DMS79 (cell line): ENCODE measurements around the gene SENP1.
A peak's percentile ranks its signal among the peaks of the same experiment; 100 is the strongest.
"Not testable (repeated sequence)": the region's sequence is repeated elsewhere in the genome, so short reads cannot be mapped to it uniquely, and the experiment has no call there.

Source experiments
- DNase-seq: peaks from one replicate; lab custom pipeline; 2025; lab: John Stamatoyannopoulos, UW

Gene SENP1

DNA sequence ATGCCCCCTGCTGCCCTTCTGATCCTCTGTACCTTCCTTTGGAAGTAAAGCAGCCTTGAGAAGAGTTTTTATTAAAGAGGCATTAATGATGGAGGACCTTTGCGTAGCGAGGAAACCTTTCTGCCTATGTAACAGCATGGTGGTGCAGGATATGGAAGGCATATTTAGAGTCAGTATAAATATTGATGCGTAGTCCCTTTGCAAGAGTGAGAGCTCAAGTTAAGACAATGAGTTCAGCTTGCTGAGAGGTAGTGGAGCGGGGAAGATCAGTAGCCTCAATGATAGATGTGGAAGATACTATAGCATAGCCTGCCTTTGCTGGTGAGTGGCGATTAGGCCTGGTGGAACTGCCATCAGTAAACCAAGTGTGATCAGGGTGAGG is 5.4 kb upstream of the SENP1 start:
- DNase-seq, result not testable (repeated sequence)

DNA sequence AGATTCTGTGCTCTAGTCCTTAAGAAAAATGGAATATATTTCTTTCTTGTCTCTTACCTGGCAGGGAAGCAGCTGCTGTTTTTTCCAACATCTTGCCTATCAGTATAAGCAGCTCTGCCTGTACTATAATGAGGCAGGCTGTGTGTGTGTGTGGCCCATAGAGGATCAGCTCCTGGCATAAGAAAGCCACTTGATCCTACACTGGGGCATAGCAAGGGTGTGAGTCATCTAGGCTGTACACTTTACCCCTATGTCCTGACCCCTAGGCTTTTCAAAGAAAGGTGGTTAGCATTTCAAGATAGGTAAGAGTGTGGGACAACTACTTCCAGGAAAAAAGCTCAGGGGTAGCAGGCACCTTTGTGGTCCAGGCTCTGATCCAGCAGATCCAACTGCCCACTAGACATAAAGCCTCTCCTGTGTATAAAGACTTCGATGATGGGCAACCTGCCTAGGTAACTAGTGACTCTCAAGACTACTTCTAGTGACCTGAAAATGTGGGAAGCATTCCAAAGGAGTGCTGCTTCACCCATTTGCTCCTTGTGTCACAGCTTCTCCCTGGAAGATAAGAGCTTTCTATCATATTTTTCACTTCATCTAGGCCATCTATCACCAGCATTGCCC is 4.9 kb upstream of the SENP1 start:
- DNase-seq, result no peak

DNA sequence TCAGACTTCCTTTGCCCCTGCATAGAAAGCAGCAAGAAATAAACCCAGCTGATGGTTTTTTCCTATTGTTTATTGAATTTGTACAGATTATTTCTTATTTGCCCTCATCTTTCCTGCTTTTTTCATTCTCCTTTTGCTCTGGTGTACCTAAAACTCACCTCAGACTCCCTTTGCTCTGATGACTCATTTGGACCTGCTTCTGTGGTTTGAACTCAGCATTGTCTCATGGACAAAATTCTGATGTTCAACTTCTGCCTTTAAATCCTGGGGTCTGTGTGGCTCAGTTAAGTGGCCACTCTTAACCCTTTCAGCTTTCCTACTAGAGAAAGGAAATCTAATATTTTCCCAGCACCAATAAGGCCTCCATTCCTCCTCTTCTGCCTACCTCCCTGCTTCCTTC is 3.5 kb upstream of the SENP1 start:
- DNase-seq, result no peak

DNA sequence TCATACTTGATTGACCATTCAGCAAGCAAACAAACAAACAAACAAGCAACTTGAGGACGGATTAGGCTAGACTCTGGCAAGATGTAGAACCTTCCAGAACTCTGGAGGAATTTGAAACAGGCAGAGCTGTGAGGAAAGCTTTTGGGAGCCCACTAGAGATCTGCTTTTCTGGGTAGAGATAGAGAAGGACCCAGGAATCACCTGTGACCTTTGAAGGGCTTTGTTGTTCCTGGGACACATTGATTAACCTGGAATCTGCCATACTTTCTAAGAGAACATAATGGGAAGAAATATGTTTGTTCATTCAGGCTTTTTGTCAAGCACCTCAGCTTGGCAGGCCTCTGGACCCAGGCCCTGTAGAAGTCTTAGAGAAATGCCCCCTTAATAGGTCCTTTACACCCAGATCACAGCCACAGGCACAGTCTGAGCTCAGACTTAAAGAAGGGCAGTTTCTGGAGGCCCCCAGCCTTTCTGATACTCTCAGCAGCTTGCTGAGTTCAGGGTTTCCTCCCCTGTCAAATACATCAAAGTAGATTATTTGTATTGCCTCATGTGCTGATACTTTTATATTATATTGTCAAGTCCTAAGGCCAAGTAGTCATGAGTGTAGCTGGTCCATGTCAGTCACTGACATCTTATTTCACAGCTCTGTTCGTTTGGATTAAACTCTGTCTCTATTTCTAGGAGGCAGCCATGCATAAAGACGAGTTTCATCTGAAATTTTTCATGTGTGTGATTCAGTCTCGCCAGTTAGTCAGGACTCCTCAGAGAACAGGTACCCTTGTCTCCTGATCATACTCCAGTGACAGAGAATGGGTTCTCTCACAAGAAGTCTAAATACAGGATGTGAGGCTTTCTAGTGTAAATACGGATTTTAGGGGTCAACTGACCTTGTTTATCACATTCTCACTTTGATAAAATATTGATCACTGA is 1.1 kb upstream of the SENP1 start:
- DNase-seq, result no peak

DNA sequence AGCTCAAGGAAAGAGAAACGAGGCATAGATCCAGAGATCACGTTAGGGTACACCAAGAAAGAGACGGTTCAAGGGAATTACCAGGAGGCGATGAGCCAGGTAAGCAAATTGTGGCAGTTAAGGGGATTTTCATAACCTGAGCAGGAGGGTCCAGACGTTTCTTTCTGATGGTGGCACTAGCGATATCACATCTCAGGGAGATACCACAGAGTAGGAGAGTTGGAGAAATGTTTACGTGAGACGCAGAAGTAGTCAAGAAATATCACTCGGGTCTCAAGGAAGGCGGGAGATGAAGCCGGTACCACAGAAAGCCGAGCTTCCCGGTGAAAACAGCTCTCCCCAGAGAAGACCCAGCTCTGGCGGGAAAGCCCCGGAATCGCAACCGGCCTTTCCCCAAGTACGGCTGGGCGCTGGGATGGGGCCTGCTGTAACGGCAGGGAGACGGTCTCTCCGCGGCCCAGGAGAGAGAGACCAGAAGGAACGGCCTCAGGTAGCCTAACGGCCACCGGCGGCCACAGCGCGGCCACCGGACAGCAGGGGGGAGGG is 485 bp downstream of the SENP1 start:
- DNase-seq, result peak; percentile 22

DNA sequence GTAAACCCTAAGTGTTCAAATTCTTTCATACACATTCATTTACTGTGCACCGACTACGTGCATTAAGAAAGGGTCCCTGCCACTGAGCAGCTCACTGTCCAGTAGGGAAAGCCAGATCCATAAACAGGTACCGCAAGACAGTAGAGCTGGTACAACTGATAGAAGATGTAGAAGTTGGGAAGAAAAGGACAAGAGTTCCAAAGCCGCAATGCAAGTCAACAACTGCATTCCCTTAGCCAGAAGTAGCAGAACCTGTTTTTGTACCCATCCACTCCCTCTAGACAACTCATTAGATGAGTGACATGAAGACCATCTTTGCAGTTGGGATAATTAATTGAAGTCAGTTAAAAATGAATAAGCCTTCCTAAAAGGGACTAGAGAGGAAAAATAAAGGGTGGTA is 1.3 kb downstream of the SENP1 start:
- peak; percentile 2 for DNase-seq

DNA sequence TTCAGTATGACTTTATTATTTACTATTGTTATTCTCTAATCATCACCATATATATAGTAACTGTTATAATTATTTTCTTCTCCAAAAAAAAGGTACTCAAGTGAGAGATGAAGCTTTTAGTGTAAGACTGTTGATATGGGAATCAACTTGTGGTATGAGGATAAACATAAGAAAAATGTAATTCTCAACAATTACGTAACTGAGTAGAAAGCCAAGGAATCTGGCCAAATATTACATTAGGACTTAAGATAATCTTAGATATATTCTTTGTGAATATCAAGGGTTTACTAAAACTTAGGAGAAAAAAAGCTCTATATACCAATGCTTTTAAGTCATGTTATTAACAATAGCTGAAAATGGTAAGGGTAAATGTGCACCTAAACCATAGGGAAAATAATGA is 13.3 kb downstream of the SENP1 start:
- DNase-seq, result no peak

DNA sequence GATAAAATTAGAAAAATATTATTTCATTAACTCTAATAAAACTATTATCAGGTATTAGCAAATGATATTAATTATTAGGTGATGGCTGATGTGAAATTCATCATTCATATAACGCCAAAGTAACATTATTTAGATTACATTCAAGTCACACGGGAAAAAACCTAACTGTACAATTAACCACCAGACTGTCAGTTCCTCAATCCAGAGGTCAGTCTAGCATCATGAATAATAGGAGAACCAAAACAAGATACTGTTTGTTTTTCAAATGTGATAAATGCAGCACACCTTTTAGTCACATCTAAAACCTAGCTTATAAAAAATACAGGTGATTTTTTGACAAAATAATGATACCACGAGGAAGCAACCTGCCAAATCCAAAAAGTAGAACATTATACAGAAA is 19.6 kb downstream of the SENP1 start:
- no peak for DNase-seq

DNA sequence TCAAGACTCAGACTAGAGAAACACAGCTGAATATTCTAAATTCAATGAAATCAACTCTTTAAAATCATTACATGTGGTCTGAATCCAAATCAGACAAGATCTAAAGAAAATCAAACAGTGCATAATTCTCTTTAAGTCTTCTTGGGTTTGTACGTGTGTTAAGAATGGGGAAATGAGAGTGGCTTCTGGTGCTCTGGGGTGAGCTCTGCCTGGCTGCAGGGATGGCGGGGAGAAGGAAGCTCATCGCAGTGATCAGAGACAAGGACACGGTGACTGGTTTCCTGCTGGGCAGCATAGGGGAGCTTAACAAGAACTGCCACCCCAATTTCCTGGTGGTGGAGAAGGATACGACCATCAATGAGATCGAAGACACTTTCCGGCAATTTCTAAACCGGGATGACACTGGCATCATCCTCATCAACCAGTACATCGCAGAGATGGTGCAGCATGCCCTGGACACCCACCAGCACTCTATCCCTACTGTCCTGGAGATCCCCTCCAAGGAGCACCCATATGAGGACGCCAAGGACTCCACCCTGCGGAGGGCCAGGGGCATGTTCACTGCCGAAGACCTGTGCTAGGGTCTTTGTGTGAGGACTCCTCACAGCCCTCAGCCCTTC is 20.9 kb downstream of the SENP1 start:
- no peak for DNase-seq

DNA sequence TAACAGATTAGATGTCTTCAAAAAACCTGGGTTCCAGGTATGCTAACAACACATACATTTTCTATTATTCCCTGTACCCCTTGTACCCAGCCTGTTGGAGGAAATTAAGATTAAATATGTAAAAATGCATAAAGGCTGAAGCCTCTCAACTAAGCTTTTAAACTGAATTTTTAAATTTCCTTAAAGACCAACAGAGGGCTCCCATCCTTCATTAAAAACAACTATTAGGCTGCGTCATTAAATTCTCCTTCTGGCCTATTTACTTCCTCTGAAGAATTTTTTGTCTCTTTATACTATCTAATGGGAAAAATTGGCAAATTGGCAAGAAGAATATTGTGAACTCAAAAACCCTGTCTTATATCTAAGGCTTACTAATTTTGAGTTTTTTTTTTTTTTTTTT is 21.8 kb downstream of the SENP1 start:
- DNase-seq, result no peak

DNA sequence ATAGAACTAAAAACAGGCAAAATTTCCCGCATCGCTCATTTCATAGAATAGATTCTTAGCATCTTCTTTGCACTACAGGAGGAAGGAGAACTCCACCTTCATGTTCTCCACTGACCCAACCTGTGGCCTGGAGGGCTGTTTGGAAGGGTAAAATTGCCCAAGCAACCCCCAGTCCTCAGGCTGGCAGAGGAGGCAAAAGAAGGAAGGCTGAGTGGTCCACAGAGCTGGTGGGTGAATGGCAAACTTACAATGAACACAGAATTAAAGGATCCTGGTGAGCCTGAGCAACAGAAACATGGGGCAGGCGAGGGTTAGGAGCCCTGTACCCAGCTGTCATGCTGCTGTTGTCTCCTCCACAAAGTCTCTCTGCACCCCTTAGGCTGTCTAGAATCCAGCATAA is 25.1 kb downstream of the SENP1 start:
- DNase-seq, result no peak

DNA sequence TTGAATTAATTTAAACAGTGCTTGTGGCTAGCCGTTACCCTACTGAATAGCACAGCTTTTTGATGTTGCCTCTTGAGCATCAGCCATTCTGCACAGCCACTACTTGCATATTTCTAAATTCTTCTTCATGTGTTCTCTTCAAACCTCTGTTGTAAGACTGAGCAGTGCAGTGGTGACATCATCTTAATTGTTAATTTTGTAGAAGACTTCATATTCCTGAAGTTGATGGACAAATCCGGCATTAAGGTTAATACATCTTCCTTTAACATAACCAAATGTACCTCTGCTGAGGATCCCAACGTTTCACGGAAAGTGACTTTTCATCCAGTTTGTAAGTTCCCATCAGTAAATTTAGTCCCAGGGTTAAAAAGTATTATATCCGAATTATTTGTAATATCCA is 25.6 kb downstream of the SENP1 start:
- no peak for DNase-seq

DNA sequence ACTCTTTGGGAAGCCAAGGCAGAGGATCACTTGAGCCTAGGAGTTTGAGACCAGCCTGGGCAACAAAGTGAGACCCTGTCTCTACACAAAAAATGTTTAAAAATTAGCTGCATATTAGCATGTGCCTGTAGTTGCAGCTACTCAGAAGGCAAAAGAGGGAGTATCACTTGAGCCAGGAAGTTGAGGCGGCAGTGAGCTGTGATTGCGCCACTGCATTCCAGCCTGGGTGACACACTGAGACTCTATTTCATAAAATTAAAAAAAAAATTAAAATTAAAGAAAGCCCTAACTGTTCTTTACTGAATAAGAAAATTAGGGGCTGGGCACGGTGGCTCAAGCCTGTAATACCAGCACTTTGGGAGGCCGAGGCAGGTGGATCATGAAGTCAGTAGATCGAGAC is 27.0 kb downstream of the SENP1 start:
- DNase-seq, result no peak

DNA sequence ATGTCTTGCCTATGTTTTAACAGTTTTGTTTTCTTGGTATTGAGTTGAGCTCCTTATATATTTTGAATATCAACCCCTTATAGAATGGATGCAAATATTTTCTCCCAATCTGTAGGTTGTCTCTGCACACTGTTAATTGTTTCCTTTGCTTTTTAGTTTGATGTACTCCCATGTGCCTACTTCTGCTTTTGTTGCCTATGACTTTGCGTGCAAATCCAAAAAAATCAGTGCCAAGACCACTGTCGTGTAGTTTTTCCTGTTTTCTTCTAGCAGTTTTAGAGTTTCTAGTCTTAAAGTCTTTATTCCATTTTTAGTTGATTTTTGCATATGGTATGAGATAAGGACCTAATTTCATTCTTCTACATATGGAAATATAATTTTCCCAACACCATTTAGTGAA is 28.8 kb downstream of the SENP1 start:
- no peak for DNase-seq

DNA sequence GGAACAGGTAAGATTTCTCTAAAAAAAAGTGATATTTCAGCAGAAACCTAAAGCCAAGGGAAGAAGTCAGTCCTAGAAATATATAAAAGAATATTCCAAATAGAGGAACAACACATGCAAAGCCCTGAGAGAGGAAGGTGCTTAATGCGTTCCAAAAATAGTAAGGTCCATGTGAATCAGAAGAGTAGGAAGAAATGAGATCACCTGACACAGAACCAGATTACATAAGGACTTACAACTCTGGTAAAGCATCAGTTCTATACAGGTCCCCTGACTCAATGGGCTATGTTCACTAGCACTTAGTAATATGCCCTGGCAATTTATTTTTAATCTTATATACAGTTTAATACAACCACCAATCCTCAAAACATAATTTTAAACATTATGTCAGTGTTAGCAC is 30.0 kb downstream of the SENP1 start:
- no peak for DNase-seq

DNA sequence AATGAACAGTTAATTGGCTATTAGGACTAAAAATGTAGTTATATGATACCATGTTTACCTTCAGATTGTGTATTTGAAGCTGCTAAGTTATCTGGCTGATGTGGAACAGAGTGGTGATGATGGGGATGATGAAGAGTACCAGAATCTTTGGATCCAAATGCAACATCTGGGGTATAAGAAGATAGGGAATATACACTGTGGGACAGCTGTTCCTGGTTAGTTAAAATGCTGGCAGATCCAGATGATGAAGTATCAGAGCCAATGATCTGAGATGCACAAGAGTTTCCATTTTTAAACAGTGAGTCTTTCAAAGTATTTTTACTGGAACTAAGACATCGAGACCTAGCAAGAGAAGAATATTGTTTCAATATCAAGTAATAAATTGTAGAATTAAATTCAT is 31.6 kb downstream of the SENP1 start:
- no peak for DNase-seq

DNA sequence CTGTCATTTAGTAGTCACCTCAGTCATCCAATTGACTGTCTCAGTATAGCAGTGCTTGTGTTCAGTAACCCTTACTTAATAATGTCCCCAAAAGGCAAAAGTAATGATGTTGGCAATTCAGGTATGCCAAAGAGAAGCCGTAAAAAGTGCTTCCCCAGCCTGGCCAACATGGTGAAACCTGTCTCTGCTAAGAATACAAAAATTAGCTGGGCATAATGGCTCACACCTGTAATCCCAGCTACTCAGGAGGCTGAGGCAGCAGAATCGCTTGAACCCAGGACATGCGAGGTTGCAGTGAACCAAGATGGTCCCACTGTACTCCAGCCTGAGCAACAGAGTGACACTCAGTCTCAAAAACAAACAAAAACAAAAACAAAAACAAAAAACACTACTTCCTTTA is 33.6 kb downstream of the SENP1 start:
- DNase-seq, result no peak

DNA sequence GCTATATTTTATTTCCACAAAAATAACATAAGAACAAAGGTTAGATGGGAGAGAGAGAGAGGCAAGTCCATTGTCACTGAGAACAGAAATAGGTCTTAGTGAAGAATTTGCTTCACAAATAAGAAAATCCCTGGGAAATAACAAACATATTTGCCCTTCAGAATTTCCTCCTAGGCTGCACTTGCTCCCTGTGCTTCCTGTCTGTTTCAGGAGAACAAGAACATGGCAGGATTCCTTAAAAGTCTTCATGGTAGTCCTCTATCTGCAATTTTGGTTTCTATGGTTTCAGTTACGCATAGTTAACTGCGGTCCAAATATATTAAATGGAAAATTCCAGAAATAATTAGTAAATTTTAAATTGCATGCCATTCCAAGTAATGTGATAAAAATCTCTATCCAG is 34.1 kb downstream of the SENP1 start:
- no peak for DNase-seq

DNA sequence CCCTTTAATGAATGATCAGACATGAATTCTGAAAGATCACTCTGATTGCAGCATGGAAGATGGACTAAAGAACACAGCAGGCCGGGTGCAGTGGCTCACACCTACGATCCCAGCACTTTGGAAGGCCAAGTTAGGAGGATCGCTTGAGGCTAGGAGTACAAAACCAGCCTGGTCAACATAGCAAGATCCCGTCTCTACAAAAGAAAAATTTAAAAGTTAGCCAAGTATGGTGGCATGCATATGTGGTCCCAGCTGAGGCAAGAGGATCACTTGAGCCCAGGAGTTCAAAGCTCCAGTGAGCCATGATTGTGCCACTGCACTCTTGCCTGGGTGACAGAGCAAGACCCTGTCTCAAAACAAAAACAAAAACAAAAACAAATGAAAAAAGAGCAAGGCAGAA is 35.1 kb downstream of the SENP1 start:
- no peak for DNase-seq

DNA sequence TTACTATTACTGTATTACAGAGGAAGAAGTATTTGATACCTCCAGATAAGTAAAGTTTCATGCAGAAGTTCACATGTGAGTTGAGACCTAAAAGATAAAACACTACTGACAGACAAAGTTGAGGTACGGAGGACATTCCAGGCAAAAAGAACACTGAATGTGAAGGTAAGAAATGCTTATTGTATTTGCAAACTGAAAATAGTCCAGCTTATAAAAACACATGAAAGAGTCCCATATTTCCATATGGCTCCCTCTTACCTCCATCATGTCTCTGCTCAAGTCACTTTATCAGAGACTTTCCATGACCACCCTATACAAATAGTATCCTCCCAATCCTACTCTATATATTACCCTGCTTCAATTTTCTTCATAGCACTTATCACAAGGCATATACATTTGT is 35.8 kb downstream of the SENP1 start:
- no peak for DNase-seq

DNA sequence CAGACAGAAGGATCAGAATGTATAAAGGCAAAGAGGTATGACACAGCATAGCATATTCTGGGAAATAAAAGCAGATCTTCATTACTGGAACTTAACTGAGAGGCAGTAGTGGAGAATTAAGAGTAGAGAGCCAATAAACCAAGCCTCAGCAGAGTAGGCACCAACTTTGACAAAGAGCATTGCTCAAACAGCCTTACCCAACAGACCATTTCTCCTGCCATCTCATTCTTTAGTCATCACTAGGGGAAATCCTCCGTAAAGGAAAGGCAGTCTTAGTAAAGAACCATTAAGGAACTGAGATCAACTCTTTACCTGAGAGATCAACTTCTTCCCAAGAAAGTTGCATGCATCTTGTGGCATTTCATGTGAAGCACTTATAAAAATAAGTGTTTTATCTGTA is 36.6 kb downstream of the SENP1 start:
- DNase-seq, result no peak

DNA sequence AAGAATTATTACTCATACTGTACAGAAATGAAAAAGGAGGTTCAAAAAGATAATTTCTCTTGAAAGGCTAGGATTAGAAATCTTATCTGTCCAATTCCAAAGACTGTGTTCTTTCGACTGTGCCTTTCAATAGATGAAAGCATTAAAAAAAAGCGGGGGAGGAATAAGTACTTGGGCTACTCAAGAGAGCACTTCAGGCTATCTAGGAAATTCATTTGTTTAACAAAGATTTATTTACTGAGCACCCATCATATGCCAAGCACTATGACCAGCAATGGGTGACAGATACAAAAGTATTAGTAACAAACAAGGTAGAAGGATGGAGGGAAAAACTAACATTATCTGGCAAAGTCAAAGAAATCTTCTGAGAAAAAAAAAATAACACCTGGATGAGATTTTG is 37.4 kb downstream of the SENP1 start:
- no peak for DNase-seq
